ENCODE data around the gene HLTF.
"Not testable (repeated sequence)": the region's sequence is repeated elsewhere in the genome, so short reads cannot be mapped to it uniquely, and the experiment has no call there.

Gene HLTF

GRCh38 chr3:148999806-149000205 is 86.5 kb downstream of the HLTF start:
- peaks cover 27% of the 10 kb centered on the region for H3K36me3 ChIP-seq (ENCODE audit: insufficient read depth, low read depth, low read length)
- no peaks in the 10 kb centered on the region for H3K27me3 ChIP-seq (ENCODE audit: insufficient read depth, low read length)
- H3K4me3 ChIP-seq (ENCODE audit: low read length) = no peak overlapping the region
- no peaks in the 10 kb centered on the region for H3K9me3 ChIP-seq (ENCODE audit: insufficient read depth, low read depth, low read length)
- no peak overlapping the region for H3K9ac ChIP-seq (ENCODE audit: low read depth, low read length)
- H3K27ac ChIP-seq (ENCODE audit: low read length) = no peak overlapping the region
- peaks cover 34% of the 10 kb centered on the region for H3K4me1 ChIP-seq (ENCODE audit: insufficient read depth, low read length)

GRCh38 chr3:148998715-148999423 is 87.5 kb downstream of the HLTF start:
- Histone ChIP-seq H3K36me3 (ENCODE audit: insufficient read depth, low read depth, low read length) (peaks cover 31% of the 10 kb centered on the region), H3K4me1 (ENCODE audit: insufficient read depth, low read length) (peaks cover 25% of the 10 kb centered on the region), H3K9ac (ENCODE audit: low read depth, low read length) (no peak overlapping the region), H3K9me3 (ENCODE audit: insufficient read depth, low read depth, low read length) (no peaks in the 10 kb centered on the region), H3K27ac (ENCODE audit: low read length) (no peak overlapping the region), H3K27me3 (ENCODE audit: insufficient read depth, low read length) (no peaks in the 10 kb centered on the region), H3K4me3 (ENCODE audit: low read length) (no peak overlapping the region)

- Histone ChIP-seq H3K27ac (ENCODE audit: low read length) (no peak overlapping the region), H3K4me3 (ENCODE audit: low read length) (no peak overlapping the region), H3K36me3 (ENCODE audit: insufficient read depth, low read depth, low read length) (peaks cover 31% of the 10 kb centered on the region), H3K9ac (ENCODE audit: low read depth, low read length) (no peak overlapping the region), H3K27me3 (ENCODE audit: insufficient read depth, low read length) (peaks cover under 1% of the 10 kb centered on the region; the same call in 1 of the 2 replicates), H3K9me3 (ENCODE audit: insufficient read depth, low read depth, low read length) (no peaks in the 10 kb centered on the region), H3K4me1 (ENCODE audit: insufficient read depth, low read length) (peaks cover 22% of the 10 kb centered on the region)
Observed at GRCh38 chr3:148998297-148998696, 88.0 kb downstream of the HLTF start.

- H3K9me3 ChIP-seq (ENCODE audit: insufficient read depth, low read depth, low read length) = no peaks in the 10 kb centered on the region
Observed at GRCh38 chr3:148997623-148998022, 88.7 kb downstream of the HLTF start.

GRCh38 chr3:148992635-148993255 is 93.6 kb downstream of the HLTF start:
- no peaks in the 10 kb centered on the region; the same call in 1 of the 2 replicates for H3K4me1 ChIP-seq (ENCODE audit: insufficient read depth, low read length)
- peak overlapping the region; percentile 63 for H3K4me3 ChIP-seq (ENCODE audit: low read length)
- H3K9me3 ChIP-seq (ENCODE audit: insufficient read depth, low read depth, low read length) = no peaks in the 10 kb centered on the region
- H3K27me3 ChIP-seq (ENCODE audit: insufficient read depth, low read length) = peaks cover 13% of the 10 kb centered on the region
- peak overlapping the region; percentile 28; the same call in 1 of the 2 replicates for H3K9ac ChIP-seq (ENCODE audit: low read depth, low read length)
- H3K36me3 ChIP-seq (ENCODE audit: insufficient read depth, low read depth, low read length) = peaks cover 24% of the 10 kb centered on the region
- H3K27ac ChIP-seq (ENCODE audit: low read length) = no peak overlapping the region

More at GRCh38 chr3:148997623-148998022, 88.7 kb downstream of the HLTF start:
- Histone ChIP-seq H3K4me1 (ENCODE audit: insufficient read depth, low read length) (peaks cover 22% of the 10 kb centered on the region), H3K36me3 (ENCODE audit: insufficient read depth, low read depth, low read length) (peaks cover 31% of the 10 kb centered on the region), H3K9ac (ENCODE audit: low read depth, low read length) (no peak overlapping the region), H3K4me3 (ENCODE audit: low read length) (no peak overlapping the region), H3K27ac (ENCODE audit: low read length) (no peak overlapping the region), H3K27me3 (ENCODE audit: insufficient read depth, low read length) (peaks cover 7% of the 10 kb centered on the region)

- peak overlapping the region; percentile 63 for H3K4me3 ChIP-seq (ENCODE audit: low read length)
- H3K36me3 ChIP-seq (ENCODE audit: insufficient read depth, low read depth, low read length) = peaks cover 23% of the 10 kb centered on the region
- no peaks in the 10 kb centered on the region for H3K9me3 ChIP-seq (ENCODE audit: insufficient read depth, low read depth, low read length)
- peak overlapping the region; percentile 28; the same call in 1 of the 2 replicates for H3K9ac ChIP-seq (ENCODE audit: low read depth, low read length)
- peaks cover 13% of the 10 kb centered on the region for H3K27me3 ChIP-seq (ENCODE audit: insufficient read depth, low read length)
- H3K27ac ChIP-seq (ENCODE audit: low read length) = no peak overlapping the region
- no peaks in the 10 kb centered on the region; the same call in 1 of the 2 replicates for H3K4me1 ChIP-seq (ENCODE audit: insufficient read depth, low read length)
Observed at GRCh38 chr3:148992027-148992634, 94.2 kb downstream of the HLTF start.

- Histone ChIP-seq H3K36me3 (ENCODE audit: insufficient read depth, low read depth, low read length) (peaks cover 16% of the 10 kb centered on the region), H3K4me1 (ENCODE audit: insufficient read depth, low read length) (no peaks in the 10 kb centered on the region; the same call in 1 of the 2 replicates), H3K9me3 (ENCODE audit: insufficient read depth, low read depth, low read length) (no peaks in the 10 kb centered on the region), H3K27ac (ENCODE audit: low read length) (no peak within 1 kb of the TSS), H3K27me3 (ENCODE audit: insufficient read depth, low read length) (peaks cover 13% of the 10 kb centered on the region), H3K4me3 (ENCODE audit: low read length) (peak within 1 kb of the TSS; percentile 63), H3K9ac (ENCODE audit: low read depth, low read length) (peak within 1 kb of the TSS; percentile 28; the same call in 1 of the 2 replicates)
Observed at GRCh38 chr3:148991219-148992026, 94.9 kb downstream of the HLTF start, which contains the start of gene GYG1. Gene GYG1 (plus strand): TSS chr3:148991540. CDS start chr3:148991641, 101 bp downstream.

- H3K9ac ChIP-seq (ENCODE audit: low read depth, low read length) = no peak overlapping the region
- H3K4me3 ChIP-seq (ENCODE audit: low read length) = no peak overlapping the region
- H3K4me1 ChIP-seq (ENCODE audit: insufficient read depth, low read length) = no peaks in the 10 kb centered on the region; the same call in 1 of the 2 replicates
- H3K9me3 ChIP-seq (ENCODE audit: insufficient read depth, low read depth, low read length) = no peaks in the 10 kb centered on the region
- H3K27me3 ChIP-seq (ENCODE audit: insufficient read depth, low read length) = peaks cover 13% of the 10 kb centered on the region
- H3K36me3 ChIP-seq (ENCODE audit: insufficient read depth, low read depth, low read length) = peaks cover 6% of the 10 kb centered on the region; the same call in 1 of the 2 replicates
- H3K27ac ChIP-seq (ENCODE audit: low read length) = no peak overlapping the region
Observed at GRCh38 chr3:148990236-148990635, 96.1 kb downstream of the HLTF start.

GRCh38 chr3:148987551-148987950 is 98.8 kb downstream of the HLTF start:
- H3K9me3 ChIP-seq (ENCODE audit: insufficient read depth, low read depth, low read length); H3K9ac ChIP-seq (ENCODE audit: low read depth, low read length); H3K4me3 ChIP-seq (ENCODE audit: low read length); H3K36me3 ChIP-seq (ENCODE audit: insufficient read depth, low read depth, low read length); H3K4me1 ChIP-seq (ENCODE audit: insufficient read depth, low read length); H3K27me3 ChIP-seq (ENCODE audit: insufficient read depth, low read length); H3K27ac ChIP-seq (ENCODE audit: low read length): not testable (repeated sequence)

GRCh38 chr3:148981273-148981672 is 105.1 kb downstream of the HLTF start:
- Histone ChIP-seq H3K36me3 (ENCODE audit: insufficient read depth, low read depth, low read length) (no peaks in the 10 kb centered on the region), H3K27me3 (ENCODE audit: insufficient read depth, low read length) (no peaks in the 10 kb centered on the region), H3K9ac (ENCODE audit: low read depth, low read length) (no peak overlapping the region), H3K4me1 (ENCODE audit: insufficient read depth, low read length) (no peaks in the 10 kb centered on the region; the same call in 1 of the 2 replicates), H3K27ac (ENCODE audit: low read length) (no peak overlapping the region), H3K4me3 (ENCODE audit: low read length) (no peak overlapping the region), H3K9me3 (ENCODE audit: insufficient read depth, low read depth, low read length) (0 out of 2 replicates have a peak, but pooled peaks cover 3% of the 10 kb centered on the region)

Data from iPS-20b (cell line).